GM18867 (cell line): ENCODE data around the gene SND1.

ENCODE experiments used
- ATAC-seq: cut with Tn5 transposase; IDR thresholded peaks from one replicate; pipeline ENCODE4 v1.9.1; 2021; ENCODE audit warnings: mild to moderate bottlenecking, moderate library complexity; ENCODE audit not compliant: unreplicated experiment

SND1 gene

GRCh38 chr7:128005759-128006159 is 353.8 kb downstream of the SND1 start:
- ATAC-seq, result no peak

- no peak for ATAC-seq
Measured at GRCh38 chr7:128006550-128007302, 354.7 kb downstream of the SND1 start.

- no peak for ATAC-seq
Measured at GRCh38 chr7:128007303-128007680, 355.3 kb downstream of the SND1 start.

GRCh38 chr7:128008141-128008540 is 356.1 kb downstream of the SND1 start:
- no peak for ATAC-seq

- ATAC-seq, result no peak
Measured at GRCh38 chr7:128008744-128009143, 356.8 kb downstream of the SND1 start.

- ATAC-seq, result no peak
Measured at GRCh38 chr7:128010391-128011127, 358.6 kb downstream of the SND1 start.

GRCh38 chr7:128011131-128011661 is 359.2 kb downstream of the SND1 start:
- no peak for ATAC-seq

GRCh38 chr7:128014811-128015210 is 362.8 kb downstream of the SND1 start:
- no peak for ATAC-seq

GRCh38 chr7:128017460-128017859 is 365.5 kb downstream of the SND1 start:
- no peak for ATAC-seq

- no peak for ATAC-seq
Measured at GRCh38 chr7:128017862-128018845, 366.2 kb downstream of the SND1 start.

- no peak for ATAC-seq
Measured at GRCh38 chr7:128019288-128019687, 367.3 kb downstream of the SND1 start.

- ATAC-seq, result no peak
Measured at GRCh38 chr7:128020159-128020558, 368.2 kb downstream of the SND1 start.

- no peak for ATAC-seq
Measured at GRCh38 chr7:128021366-128021765, 369.4 kb downstream of the SND1 start.

- ATAC-seq, result no peak
Measured at GRCh38 chr7:128022631-128023532, 370.9 kb downstream of the SND1 start.

GRCh38 chr7:128024151-128024550 is 372.2 kb downstream of the SND1 start:
- no peak for ATAC-seq

GRCh38 chr7:128025380-128025779 is 373.4 kb downstream of the SND1 start:
- no peak for ATAC-seq

- ATAC-seq, result no peak
Measured at GRCh38 chr7:128025819-128026218, 373.8 kb downstream of the SND1 start.

- ATAC-seq, result no peak
Measured at GRCh38 chr7:128026551-128026950, 374.6 kb downstream of the SND1 start.

- ATAC-seq, result no peak
Measured at GRCh38 chr7:128027485-128027980, 375.5 kb downstream of the SND1 start.
